HG02571 (cell line): Measurements from ENCODE around the gene DNM3.

Experiments
- ATAC-seq: cut with Tn5 transposase; IDR thresholded peaks from one replicate; pipeline ENCODE4 v1.9.1; 2021; ENCODE audit warnings: mild to moderate bottlenecking, moderate library complexity; ENCODE audit not compliant: unreplicated experiment

Gene DNM3

GRCh38 chr1:172088256-172088655 is 247.0 kb downstream of the DNM3 start:
- no peak for ATAC-seq

- ATAC-seq, result no peak
These were observed 248.6 kb downstream of the DNM3 start for GRCh38 chr1:172089768-172090510.

DNA sequence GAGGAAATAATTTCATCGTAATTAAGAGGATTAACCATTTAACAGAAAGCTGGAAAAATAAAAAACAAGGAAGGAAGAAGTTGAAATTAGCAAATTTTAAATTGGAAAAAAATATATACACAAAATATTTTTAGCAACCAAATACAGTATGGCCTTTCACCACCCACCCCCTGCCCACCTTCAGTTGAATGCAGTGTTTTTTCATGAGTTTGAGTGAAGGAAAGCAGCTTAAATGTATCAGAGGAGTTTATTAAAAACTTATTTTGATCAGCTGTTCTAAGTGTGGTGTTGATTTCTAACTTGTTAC is 249.2 kb downstream of the DNM3 start:
- ATAC-seq, result no peak

DNA sequence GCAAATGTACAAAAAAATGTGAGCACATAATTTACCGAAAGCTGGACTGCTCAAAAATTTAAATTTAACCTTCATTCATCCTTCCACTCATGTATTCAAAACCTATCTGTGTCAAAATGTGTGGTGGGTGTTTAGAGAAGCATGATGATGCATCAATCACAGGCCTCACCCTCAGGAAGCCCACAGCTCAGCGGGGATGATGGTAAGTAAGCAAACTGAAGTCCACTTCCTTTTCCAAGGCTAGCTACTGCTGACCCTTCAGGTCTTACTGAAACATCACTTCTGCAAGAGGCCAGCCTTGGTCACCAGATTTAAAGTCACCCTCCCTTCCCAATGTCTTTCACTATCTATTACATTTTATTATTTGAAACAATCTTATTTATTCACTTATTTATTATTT is 254.5 kb downstream of the DNM3 start:
- ATAC-seq, result no peak

- no peak for ATAC-seq
These were observed 263.9 kb downstream of the DNM3 start for GRCh38 chr1:172105230-172105629.

GRCh38 chr1:172107316-172107975 is 266.1 kb downstream of the DNM3 start:
- no peak for ATAC-seq

DNA sequence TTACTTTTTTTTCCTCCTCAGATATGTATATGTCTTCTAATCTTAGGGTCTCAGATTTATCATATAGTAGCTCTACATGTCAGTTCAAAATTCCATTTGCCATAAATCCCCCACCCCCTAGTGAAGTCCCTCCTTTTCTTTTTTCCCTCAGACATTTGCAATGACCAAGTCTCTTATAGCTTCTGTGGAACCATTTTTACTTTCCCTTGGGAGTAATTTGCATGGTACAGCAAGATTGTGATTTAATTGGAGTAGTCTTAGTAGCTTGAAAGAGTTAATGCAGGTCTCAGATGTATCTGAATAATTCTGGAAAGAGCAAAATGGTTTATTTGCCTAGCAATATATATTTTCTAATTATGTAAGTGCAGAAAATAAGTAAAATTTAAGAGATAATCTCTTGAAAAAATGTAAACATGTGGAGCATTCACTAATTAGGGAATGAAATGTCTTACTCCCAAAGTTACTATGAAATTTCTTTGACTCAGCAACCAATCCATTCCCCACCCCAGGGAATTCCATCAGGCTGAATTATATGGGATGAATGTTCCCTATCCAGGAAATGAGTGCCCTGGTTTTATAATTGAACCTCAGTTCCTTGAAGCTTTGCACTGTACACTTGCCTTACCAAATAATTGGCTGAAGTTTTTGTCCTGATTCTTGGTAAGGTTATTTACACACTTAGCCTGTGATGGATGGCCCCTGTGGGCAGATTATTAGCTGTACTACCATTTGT is 267.0 kb downstream of the DNM3 start:
- ATAC-seq, result no peak

DNA sequence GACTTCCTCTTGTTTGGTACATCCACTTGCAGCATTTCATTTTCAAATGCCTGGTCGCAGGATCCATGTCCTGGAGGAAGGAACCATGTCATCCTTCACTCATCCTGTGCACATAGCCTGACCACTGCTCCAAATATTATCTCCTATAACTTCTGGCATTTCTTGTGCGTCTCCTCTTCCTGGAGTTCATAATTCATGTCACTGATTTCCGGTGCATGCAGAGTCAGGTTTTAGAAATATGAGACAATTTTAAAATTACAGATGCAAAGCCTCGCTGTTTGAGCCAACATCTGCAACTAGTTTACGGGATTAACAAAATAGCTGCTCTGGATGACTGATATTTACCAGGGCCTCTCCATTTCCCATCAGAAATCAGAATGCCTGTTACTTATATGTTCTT is 268.1 kb downstream of the DNM3 start:
- ATAC-seq, result no peak

- no peak for ATAC-seq
These were observed 271.3 kb downstream of the DNM3 start for GRCh38 chr1:172112576-172112975.

DNA sequence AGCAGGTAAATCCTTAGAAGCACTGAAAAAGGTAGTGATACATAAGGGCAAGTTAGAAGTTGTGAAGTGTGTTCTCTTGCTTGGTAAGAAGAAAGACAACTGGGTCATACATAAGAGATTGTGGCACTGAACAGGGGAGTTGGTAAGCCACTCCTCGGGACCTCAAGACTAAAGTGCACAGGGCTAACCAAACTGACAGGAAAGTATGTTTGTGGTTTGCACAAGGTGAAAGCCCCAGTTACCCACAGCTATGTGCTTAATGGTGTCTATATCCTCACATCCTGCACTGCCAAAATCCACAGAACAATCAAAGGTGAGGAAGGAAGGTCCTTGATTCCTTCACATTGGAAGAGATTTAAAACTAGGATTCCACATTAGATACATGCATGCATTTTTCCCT is 276.5 kb downstream of the DNM3 start:
- ATAC-seq, result no peak

- no peak for ATAC-seq
These were observed 277.3 kb downstream of the DNM3 start for GRCh38 chr1:172118618-172119017.

GRCh38 chr1:172119184-172119583 is 277.9 kb downstream of the DNM3 start:
- ATAC-seq, result no peak

DNA sequence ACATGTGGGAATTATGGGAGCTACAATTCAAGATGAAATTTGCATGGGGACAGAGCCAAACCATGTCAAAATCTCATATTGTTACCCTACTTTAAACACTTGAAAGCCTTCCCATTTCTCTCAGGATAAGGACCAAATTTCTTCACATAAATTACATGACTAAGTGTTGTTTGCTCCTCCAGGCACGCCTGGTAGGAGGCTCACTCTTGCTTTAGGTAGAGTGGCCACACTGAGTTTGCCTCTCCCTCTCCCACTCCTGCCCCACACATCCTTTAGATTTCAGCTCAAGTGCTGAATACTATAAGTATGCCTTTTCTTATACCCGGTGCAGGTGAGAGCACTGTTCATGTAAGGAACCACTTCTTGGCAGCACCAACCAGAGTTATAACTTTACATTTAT is 279.1 kb downstream of the DNM3 start:
- ATAC-seq, result no peak

- no peak for ATAC-seq
These were observed 279.9 kb downstream of the DNM3 start for GRCh38 chr1:172121081-172121717.

DNA sequence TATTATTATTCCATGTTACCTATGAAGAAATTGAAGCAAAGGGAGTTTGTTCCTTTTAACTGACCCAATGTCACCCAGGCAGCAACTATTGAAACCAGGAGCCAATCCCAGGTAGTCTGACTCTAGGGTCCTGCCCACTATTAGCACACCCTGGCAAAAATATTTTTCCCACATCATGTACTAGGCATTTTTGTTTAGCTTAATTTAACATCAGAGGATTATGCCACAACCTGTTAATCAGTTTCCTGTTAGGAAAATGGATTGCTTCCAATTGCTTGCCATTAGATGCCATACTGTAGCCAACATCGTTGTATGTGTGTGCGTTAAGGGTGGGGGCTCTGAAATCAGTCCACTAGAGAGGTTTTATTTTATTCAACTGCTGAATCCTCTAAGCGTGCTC is 281.1 kb downstream of the DNM3 start:
- no peak for ATAC-seq

- ATAC-seq, result no peak
These were observed 284.0 kb downstream of the DNM3 start for GRCh38 chr1:172125250-172125649.

GRCh38 chr1:172125812-172126430 is 284.6 kb downstream of the DNM3 start:
- ATAC-seq, result no peak

DNA sequence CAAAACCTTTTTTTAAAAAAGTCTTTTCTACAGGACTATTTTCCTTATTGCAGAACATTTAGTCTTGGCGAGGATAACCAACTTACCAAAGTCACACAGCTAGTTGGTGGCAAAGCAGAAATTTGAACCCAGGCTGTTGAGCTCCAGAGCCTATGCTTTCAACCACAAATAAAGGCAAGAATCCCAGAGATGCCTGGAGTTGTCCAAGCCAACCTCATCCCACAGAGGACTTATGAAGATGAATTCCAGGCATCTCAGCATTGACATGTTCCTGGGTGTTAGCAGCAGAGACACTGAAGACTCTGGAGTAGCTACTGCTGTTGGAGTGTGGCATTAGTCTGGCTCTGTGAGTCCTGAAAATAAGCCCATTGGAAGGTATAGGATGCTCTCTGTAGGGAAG is 291.5 kb downstream of the DNM3 start:
- no peak for ATAC-seq

GRCh38 chr1:172134087-172134731 is 292.9 kb downstream of the DNM3 start:
- no peak for ATAC-seq

- no peak for ATAC-seq
These were observed 293.9 kb downstream of the DNM3 start for GRCh38 chr1:172135076-172135672.
